HEK293T (cell line): ENCODE data around the gene FOCAD.

Experiments
- CTCF ChIA-PET: fragments of 350-600 bp; formaldehyde crosslinking; extraction: SDS; loops from one replicate; lab custom pipeline; 2021; ENCODE audit warnings: antibody characterized with exemption, inconsistent platforms; lab: Yijun Ruan, JAX
- POLR2A ChIA-PET: fragments of 350-600 bp; formaldehyde crosslinking; extraction: SDS; loops from one replicate; lab custom pipeline; 2020; ENCODE audit warnings: antibody characterized with exemption, inconsistent platforms; lab: Yijun Ruan, JAX
- DNase-seq: peaks from one replicate; pipeline ENCODE4 v3.0.0; 2012; ENCODE audit warnings: mixed read lengths; ENCODE audit errors: extremely low spot score
- ARNT ChIP-seq: fragments of 450-650 bp; IDR thresholded peaks from 2 replicates; pipeline ENCODE4 v1.6.1; 2017; ENCODE audit warnings: mild to moderate bottlenecking
- BHLHE40 ChIP-seq: fragments of 450-650 bp; IDR thresholded peaks from 2 replicates; pipeline ENCODE4 v1.6.1; 2016; ENCODE audit warnings: mild to moderate bottlenecking, moderate library complexity, borderline replicate concordance
- CTBP1 ChIP-seq: fragments of 450-650 bp; IDR thresholded peaks from 2 replicates; pipeline ENCODE4 v1.6.1; 2016; ENCODE audit warnings: borderline replicate concordance
- ELF4 ChIP-seq: fragments of 450-650 bp; IDR thresholded peaks from 2 replicates; pipeline ENCODE4 v1.6.1; 2017; ENCODE audit warnings: antibody characterized with exemption
- FOXA1 ChIP-seq: fragments of 450-650 bp; IDR thresholded peaks from 2 replicates; pipeline ENCODE4 v1.6.1; 2016; ENCODE audit warnings: mild to moderate bottlenecking
- FOXK2 ChIP-seq: fragments of 450-650 bp; IDR thresholded peaks from 2 replicates; pipeline ENCODE4 v1.6.1; 2016; ENCODE audit warnings: mild to moderate bottlenecking
- FOXM1 ChIP-seq: fragments of 450-650 bp; IDR thresholded peaks from 2 replicates; pipeline ENCODE4 v1.6.1; 2017; ENCODE audit warnings: mild to moderate bottlenecking, borderline replicate concordance
- HDGF ChIP-seq: fragments of 450-650 bp; IDR thresholded peaks from 2 replicates; pipeline ENCODE4 v1.6.1; 2017; ENCODE audit warnings: antibody characterized with exemption, borderline replicate concordance
- L3MBTL2 ChIP-seq: fragments of 450-650 bp; conservative IDR thresholded peaks from 2 replicates; pipeline ENCODE4 v1.6.1; 2016; ENCODE audit warnings: mild to moderate bottlenecking
- LEF1 ChIP-seq: fragments of 450-650 bp; IDR thresholded peaks from 2 replicates; pipeline ENCODE4 v1.6.1; 2017; ENCODE audit warnings: mild to moderate bottlenecking, borderline replicate concordance
- NFRKB ChIP-seq: fragments of 450-650 bp; IDR thresholded peaks from 2 replicates; pipeline ENCODE4 v1.6.1; 2016; ENCODE audit warnings: mild to moderate bottlenecking, moderate library complexity
- PKNOX1 ChIP-seq: fragments of 450-650 bp; IDR thresholded peaks from 2 replicates; pipeline ENCODE4 v1.6.1; 2016
- SP1 ChIP-seq: fragments of 450-650 bp; IDR thresholded peaks from 2 replicates; pipeline ENCODE4 v1.6.1; 2017
- SUZ12 ChIP-seq: fragments of 450-650 bp; IDR thresholded peaks from 2 replicates; pipeline ENCODE4 v1.6.1; 2016; ENCODE audit warnings: mild to moderate bottlenecking
- TARDBP ChIP-seq: fragments of 450-650 bp; IDR thresholded peaks from 2 replicates; pipeline ENCODE4 v1.6.1; 2016
- ZNF384 ChIP-seq: fragments of 450-650 bp; IDR thresholded peaks from 2 replicates; pipeline ENCODE4 v1.6.1; 2016

The FOCAD gene

GRCh38 chr9:20786807-20787206, 102.7 kb downstream of the FOCAD start:
- ChIA-PET POLR2A (no interaction called here), CTCF (no interaction called here)
- DNase-seq = no peak
- TF ChIP-seq PKNOX1 (peak; percentile 56), ZNF384 (no peak)

- POLR2A ChIA-PET = no interaction called here
- DNase-seq = no peak
- CTCF ChIA-PET = no interaction called here
- no peak for TF ChIP-seq CTBP1
- no peak for TF ChIP-seq FOXM1
- no peak for TF ChIP-seq ARNT
- TF ChIP-seq FOXK2 = no peak
- no peak for TF ChIP-seq L3MBTL2
- no peak for TF ChIP-seq BHLHE40
- no peak for TF ChIP-seq ZNF384
- TF ChIP-seq LEF1 = no peak
- TF ChIP-seq FOXA1 = no peak
- TF ChIP-seq PKNOX1 = no peak
- TF ChIP-seq SUZ12 = no peak
- TF ChIP-seq HDGF = no peak
- TF ChIP-seq SP1 = no peak
- no peak for TF ChIP-seq TARDBP
These were observed 104.7 kb downstream of the FOCAD start for GRCh38 chr9:20788526-20789451.

GRCh38 chr9:20790721-20791120, 106.7 kb downstream of the FOCAD start:
- CTCF ChIA-PET = no interaction called here
- TF ChIP-seq SUZ12 = no peak
- TF ChIP-seq ARNT = no peak
- no peak for TF ChIP-seq FOXA1
- TF ChIP-seq BHLHE40 = no peak
- no peak for TF ChIP-seq LEF1
- TF ChIP-seq HDGF = no peak
- TF ChIP-seq ELF4 = no peak
- TF ChIP-seq FOXM1 = no peak
- TF ChIP-seq SP1 = no peak
- no peak for TF ChIP-seq PKNOX1
- DNase-seq = no peak
- POLR2A ChIA-PET = no interaction called here

DNA sequence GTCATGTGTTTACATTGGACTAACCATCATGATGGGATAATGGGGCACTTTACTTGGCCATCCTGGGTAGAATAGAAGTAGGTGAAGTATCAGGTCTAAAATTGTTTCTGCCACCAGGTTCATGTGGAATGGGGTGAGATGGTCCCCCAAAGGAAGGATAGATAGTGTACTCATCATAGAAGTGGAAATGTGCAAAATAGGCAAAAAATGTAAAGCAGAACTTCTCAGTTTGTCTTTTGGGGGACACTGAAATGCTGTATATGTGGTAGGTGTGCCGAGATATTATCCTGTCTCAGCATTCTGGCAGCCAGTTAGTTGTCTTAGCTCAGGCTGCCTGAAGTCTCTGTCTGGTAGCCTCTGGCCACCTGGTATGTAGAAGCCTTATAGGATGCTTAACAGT, 107.6 kb downstream of the FOCAD start:
- TF ChIP-seq CTBP1 (no peak), ELF4 (no peak), HDGF (no peak), L3MBTL2 (no peak)
- ChIA-PET POLR2A (no interaction called here), CTCF (no interaction called here)
- no peak for DNase-seq

GRCh38 chr9:20804489-20805250, 120.6 kb downstream of the FOCAD start:
- POLR2A ChIA-PET = interaction anchor here (0.9 kb wide), 1 partner anchor 121 kb away, joined by 3 read pairs; the partner anchor contains the start of gene FOCAD
- no peak for DNase-seq
- no peak for TF ChIP-seq ELF4
- TF ChIP-seq ARNT = no peak
- no peak for TF ChIP-seq HDGF
- TF ChIP-seq SP1 = no peak
- TF ChIP-seq TARDBP = no peak
- no peak for TF ChIP-seq LEF1
- TF ChIP-seq BHLHE40 = no peak
- no peak for TF ChIP-seq PKNOX1
- no peak for TF ChIP-seq CTBP1
- TF ChIP-seq L3MBTL2 = no peak
- TF ChIP-seq FOXK2 = no peak
- TF ChIP-seq NFRKB = no peak
- no peak for TF ChIP-seq FOXM1
- TF ChIP-seq ZNF384 = no peak
- no peak for TF ChIP-seq FOXA1
- TF ChIP-seq SUZ12 = no peak
- CTCF ChIA-PET = no interaction called here

- CTCF ChIA-PET = no interaction called here
- TF ChIP-seq TARDBP (no peak), L3MBTL2 (no peak), SUZ12 (no peak), FOXM1 (no peak), ZNF384 (no peak)
- POLR2A ChIA-PET = no interaction called here
- no peak for DNase-seq
These were observed 121.7 kb downstream of the FOCAD start for GRCh38 chr9:20805766-20806165.
